Osteoblast (primary cell): ENCODE measurements around the gene CWC27. TPM values are rescaled to one million over a fixed set of nuclear protein-coding genes. Genes with fewer than 3 reads are reported as not detected.

Experiments
- DNase-seq: peaks from one replicate; pipeline ENCODE4 v3.0.0; 2011; ENCODE audit warnings: low spot score, mixed read lengths; ENCODE audit not compliant: insufficient read length; ENCODE audit errors: missing footprints
- H2AFZ ChIP-seq: 2 replicates; pipeline ENCODE4 v1.6.0; 2011; ENCODE audit warnings: mild to moderate bottlenecking, low read length
- H3K27ac ChIP-seq: 2 replicates; pipeline ENCODE4 v1.5.1; 2011; ENCODE audit warnings: mild to moderate bottlenecking, low read depth, low read length, moderate library complexity
- H3K27me3 ChIP-seq: 2 replicates; pipeline ENCODE4 v1.6.0; 2012; ENCODE audit warnings: mild to moderate bottlenecking, control low read depth, inconsistent platforms, low read length, moderate library complexity; ENCODE audit not compliant: insufficient read depth
- H3K36me3 ChIP-seq: 2 replicates; pipeline ENCODE4 v1.5.1; 2011; ENCODE audit warnings: mild to moderate bottlenecking, low read length, control low read depth, moderate library complexity; ENCODE audit not compliant: insufficient read depth
- H3K4me1 ChIP-seq: 2 replicates; pipeline ENCODE4 v1.5.1; 2011; ENCODE audit warnings: mild to moderate bottlenecking, low read length, control low read depth, moderate library complexity; ENCODE audit not compliant: insufficient read depth
- H3K4me2 ChIP-seq: 2 replicates; pipeline ENCODE4 v1.6.0; 2011; ENCODE audit warnings: mild to moderate bottlenecking, low read length; ENCODE audit not compliant: insufficient read depth
- H3K4me3 ChIP-seq: fragments of 200-600 bp; sonication (generic); 3 replicates; pipeline ENCODE4 v1.5.1; 2012; ENCODE audit warnings: mild to moderate bottlenecking, low read length, inconsistent platforms; ENCODE audit not compliant: insufficient read depth
- H3K79me2 ChIP-seq: 2 replicates; pipeline ENCODE4 v1.6.0; 2012; ENCODE audit warnings: mild to moderate bottlenecking, low read length, control low read depth, inconsistent platforms; ENCODE audit not compliant: insufficient read depth
- H3K9me3 ChIP-seq: 2 replicates; pipeline ENCODE4 v1.5.1; 2011; ENCODE audit warnings: low read depth, low read length, control low read depth
- H4K20me1 ChIP-seq: 2 replicates; pipeline ENCODE4 v1.6.0; 2012; ENCODE audit warnings: mild to moderate bottlenecking, low read length, control low read depth; ENCODE audit not compliant: insufficient read depth
- CTCF ChIP-seq: IDR thresholded peaks from 2 replicates; pipeline ENCODE4 v1.5.1; 2011; ENCODE audit warnings: mild to moderate bottlenecking, low read depth, low read length, moderate library complexity; ENCODE audit errors: extremely low read depth
- total RNA-seq: library from RNA; depleted of rRNA; stranded (reverse); fragments of >200 nt; gene quantifications from 2 replicates; pipeline ENCODE4 v1.2.3, GENCODE V29; 2012

The CWC27 gene
- total RNA-seq, 1 donor, result 13.4 TPM

GRCh38 chr5:64836786-64837185 lies 68.1 kb downstream of the CWC27 start:
- Histone ChIP-seq H3K4me2 (no peak overlapping the region), H4K20me1 (no peaks in the 10 kb centered on the region), H3K9me3 (no peaks in the 10 kb centered on the region), H3K27me3 (no peaks in the 10 kb centered on the region), H3K79me2 (no peaks in the 10 kb centered on the region), H3K27ac (peak overlapping the region; percentile 71), H3K36me3 (no peaks in the 10 kb centered on the region), H3K4me3 (no peak overlapping the region), H3K4me1 (peaks cover 53% of the 10 kb centered on the region), H2AFZ (no peak overlapping the region)
- DNase-seq, result no peak
- TF ChIP-seq CTCF, result no peak

GRCh38 chr5:64838376-64838775 lies 69.6 kb downstream of the CWC27 start:
- Histone ChIP-seq H3K36me3 (no peaks in the 10 kb centered on the region), H3K9me3 (no peaks in the 10 kb centered on the region), H3K27me3 (no peaks in the 10 kb centered on the region), H3K27ac (peak overlapping the region; percentile 71), H2AFZ (no peak overlapping the region), H4K20me1 (no peaks in the 10 kb centered on the region), H3K4me1 (peaks cover 53% of the 10 kb centered on the region), H3K4me2 (no peak overlapping the region), H3K79me2 (no peaks in the 10 kb centered on the region), H3K4me3 (no peak overlapping the region)
- no peak for TF ChIP-seq CTCF
- no peak for DNase-seq

GRCh38 chr5:64838803-64839202 lies 70.1 kb downstream of the CWC27 start:
- no peaks in the 10 kb centered on the region for H3K79me2 ChIP-seq
- no peaks in the 10 kb centered on the region for H3K27me3 ChIP-seq
- no peak for TF ChIP-seq CTCF
- H3K4me2 ChIP-seq, result no peak overlapping the region
- H3K27ac ChIP-seq, result peak overlapping the region; percentile 71
- peaks cover 49% of the 10 kb centered on the region for H3K4me1 ChIP-seq
- H3K9me3 ChIP-seq, result no peaks in the 10 kb centered on the region
- H2AFZ ChIP-seq, result no peak overlapping the region
- no peak overlapping the region for H3K4me3 ChIP-seq
- DNase-seq, result peak; percentile 30
- no peaks in the 10 kb centered on the region for H4K20me1 ChIP-seq
- no peaks in the 10 kb centered on the region for H3K36me3 ChIP-seq

GRCh38 chr5:64839936-64840335 lies 71.2 kb downstream of the CWC27 start:
- peak; percentile 45 for DNase-seq
- peak overlapping the region; percentile 71 for H3K27ac ChIP-seq
- no peaks in the 10 kb centered on the region for H3K9me3 ChIP-seq
- H3K4me3 ChIP-seq, result no peak overlapping the region
- no peaks in the 10 kb centered on the region for H4K20me1 ChIP-seq
- H3K79me2 ChIP-seq, result no peaks in the 10 kb centered on the region
- no peak for TF ChIP-seq CTCF
- H3K4me1 ChIP-seq, result peaks cover 39% of the 10 kb centered on the region
- H3K36me3 ChIP-seq, result no peaks in the 10 kb centered on the region
- H3K27me3 ChIP-seq, result no peaks in the 10 kb centered on the region
- H2AFZ ChIP-seq, result no peak overlapping the region
- no peak overlapping the region for H3K4me2 ChIP-seq
